CD4-positive, alpha-beta T cell (primary cell): ENCODE results near the gene BAZ2A. TPM values are rescaled to one million over a fixed set of nuclear protein-coding genes. Genes with fewer than 3 reads are reported as not detected.
"Not testable (repeated sequence)": the region's sequence is repeated elsewhere in the genome, so short reads cannot be mapped to it uniquely, and the experiment has no call there.

ENCODE experiments used
- ATAC-seq: fragments of 200-7000 bp; cut with Tn5 transposase; one replicate; pipeline ENCODE4 v1.10.0; 2022; ENCODE audit warnings: mild to moderate bottlenecking; ENCODE audit not compliant: poor library complexity
- CTCF ChIA-PET: fragments of 350-600 bp; sonication (Branson Sonifier 250); formaldehyde crosslinking; loops from one replicate; lab custom pipeline; 2021; ENCODE audit warnings: antibody characterized with exemption, inconsistent platforms; lab: Charles Lee
- POLR2A ChIA-PET: fragments of 350-600 bp; sonication (Branson Sonifier 250); formaldehyde crosslinking; loops from one replicate; lab custom pipeline; 2021; ENCODE audit warnings: antibody characterized with exemption, inconsistent platforms; lab: Charles Lee
- DNase-seq, 14 experiments: peaks; one replicate each; pipeline ENCODE4 v3.0.0-alpha.2; 2013 to 2020; ENCODE audit warnings: mixed read lengths in 2 of 14
- H3K27ac ChIP-seq, 2 donors: one replicate each; pipeline versions ENCODE4 v1.5.1 to v1.7.0; 2013; ENCODE audit warnings: low read length in 2 of 2, low read depth in 1 of 2, mild to moderate bottlenecking in 1 of 2
- H3K27me3 ChIP-seq, 2 experiments: 1 replicate in 1 of 2; 2 replicates in 1 of 2; pipeline versions ENCODE4 v1.6.1 to v1.7.0; 2013; ENCODE audit warnings: low read length in 2 of 2, control low read depth in 1 of 2, mild to moderate bottlenecking in 1 of 2, moderate library complexity in 1 of 2; ENCODE audit not compliant: insufficient read depth in 2 of 2, control insufficient read depth in 1 of 2
- H3K36me3 ChIP-seq: one replicate; pipeline ENCODE4 v1.6.1; 2013; ENCODE audit warnings: low read length, control low read depth; ENCODE audit not compliant: insufficient read depth
- H3K4me1 ChIP-seq: one replicate; pipeline ENCODE4 v1.6.1; 2013; ENCODE audit warnings: low read length, control low read depth; ENCODE audit not compliant: insufficient read depth
- H3K4me3 ChIP-seq: one replicate; pipeline ENCODE4 v1.5.1; 2013; ENCODE audit warnings: mild to moderate bottlenecking, low read length, moderate library complexity
- H3K9me3 ChIP-seq, 2 experiments: 1 replicate in 1 of 2; 2 replicates in 1 of 2; pipeline versions ENCODE4 v1.6.1 to v1.7.0; 2013; ENCODE audit warnings: low read length in 2 of 2, mild to moderate bottlenecking in 2 of 2, control low read depth in 1 of 2, moderate library complexity in 1 of 2; ENCODE audit not compliant: control insufficient read depth in 1 of 2, insufficient read depth in 1 of 2
- H3K27ac Mint-ChIP-seq: one replicate; pipeline ENCODE4 v1.8.0; 2020; ENCODE audit warnings: mixed read lengths
- H3K27me3 Mint-ChIP-seq: one replicate; pipeline ENCODE4 v1.8.0; 2021; ENCODE audit warnings: mixed read lengths
- H3K36me3 Mint-ChIP-seq: one replicate; pipeline ENCODE4 v1.8.0; 2021; ENCODE audit warnings: low read depth, mixed read lengths
- H3K4me1 Mint-ChIP-seq: one replicate; pipeline ENCODE4 v1.8.0; 2021; ENCODE audit warnings: low read depth, mixed read lengths
- H3K4me3 Mint-ChIP-seq: one replicate; pipeline ENCODE4 v1.8.0; 2020; ENCODE audit warnings: mild to moderate bottlenecking, mixed read lengths
- H3K9me3 Mint-ChIP-seq: one replicate; pipeline ENCODE4 v1.8.0; 2020; ENCODE audit warnings: mixed read lengths
- intact Hi-C, 2 experiments: fragments of 100-400 bp; cut with DNase I in 1 of 2; cut with micrococcal nuclease in 1 of 2; formaldehyde crosslinking; loops; one replicate each; pipeline versions ENCODE4 v1.15.1 to v1.9.0; 2023 to 2025; cut with DNase I, micrococcal nuclease
- total RNA-seq, 174 experiments: library from RNA in 2 of 174; stranded (reverse) in 2 of 174; gene quantifications; one replicate each; pipeline ENCODE4 v1.2.3 and lab custom pipeline; 2021 to 2026
- TF ChIP-seq, protein P1 (sequence below): fragments of 200-600 bp; IDR thresholded peaks from one replicate; pipeline ENCODE4 v1.8.0; 2022; ENCODE audit warnings: antibody characterized with exemption, mild to moderate bottlenecking

The BAZ2A gene
- total RNA-seq, 2 experiments from 2014 or later = 207 to 211 TPM

DNA sequence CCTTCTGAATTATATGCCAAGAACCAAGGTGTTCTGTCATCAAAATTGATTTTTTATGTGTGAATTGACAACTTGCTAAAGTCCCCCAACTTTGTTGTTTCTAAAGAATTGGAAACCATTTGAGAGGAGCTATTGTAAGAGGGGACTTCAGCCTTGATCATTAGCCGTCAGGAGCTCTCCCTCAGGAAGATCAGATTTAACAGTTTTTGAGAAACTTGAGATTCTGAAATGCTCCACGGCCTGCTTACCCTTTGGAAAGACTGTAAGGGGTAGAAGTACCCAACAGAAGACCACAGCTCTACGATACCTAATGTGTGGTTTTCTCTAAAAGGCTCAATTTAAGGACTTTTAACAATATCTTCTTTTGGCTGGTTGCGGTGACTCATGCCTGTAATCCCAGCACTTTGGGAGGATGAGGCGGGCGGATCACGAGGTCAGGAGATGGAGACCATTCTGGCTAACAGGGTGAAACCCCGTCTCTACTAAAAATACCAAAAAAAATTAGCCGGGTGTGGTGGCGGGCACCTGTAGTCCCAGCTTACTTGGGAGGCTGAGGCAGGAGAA, 51.1 kb downstream of the BAZ2A start:
- no peak overlapping the region for H3K4me3 Mint-ChIP-seq
- POLR2A ChIA-PET = no interaction called here
- no peaks in the 10 kb centered on the region for H3K36me3 Mint-ChIP-seq
- DNase-seq (no peak), ATAC-seq (no peak)
- H3K27ac ChIP-seq = no peak overlapping the region
- H3K4me3 ChIP-seq = no peak overlapping the region
- no peaks in the 10 kb centered on the region for H3K9me3 Mint-ChIP-seq
- no peaks in the 10 kb centered on the region for H3K9me3 ChIP-seq
- H3K4me1 ChIP-seq = peaks cover 10% of the 10 kb centered on the region
- intact Hi-C loops = no loop called here
- H3K27ac Mint-ChIP-seq = no peak overlapping the region
- no peaks in the 10 kb centered on the region for H3K36me3 ChIP-seq
- no peaks in the 10 kb centered on the region for H3K27me3 ChIP-seq
- TF ChIP-seq, protein P1, sequence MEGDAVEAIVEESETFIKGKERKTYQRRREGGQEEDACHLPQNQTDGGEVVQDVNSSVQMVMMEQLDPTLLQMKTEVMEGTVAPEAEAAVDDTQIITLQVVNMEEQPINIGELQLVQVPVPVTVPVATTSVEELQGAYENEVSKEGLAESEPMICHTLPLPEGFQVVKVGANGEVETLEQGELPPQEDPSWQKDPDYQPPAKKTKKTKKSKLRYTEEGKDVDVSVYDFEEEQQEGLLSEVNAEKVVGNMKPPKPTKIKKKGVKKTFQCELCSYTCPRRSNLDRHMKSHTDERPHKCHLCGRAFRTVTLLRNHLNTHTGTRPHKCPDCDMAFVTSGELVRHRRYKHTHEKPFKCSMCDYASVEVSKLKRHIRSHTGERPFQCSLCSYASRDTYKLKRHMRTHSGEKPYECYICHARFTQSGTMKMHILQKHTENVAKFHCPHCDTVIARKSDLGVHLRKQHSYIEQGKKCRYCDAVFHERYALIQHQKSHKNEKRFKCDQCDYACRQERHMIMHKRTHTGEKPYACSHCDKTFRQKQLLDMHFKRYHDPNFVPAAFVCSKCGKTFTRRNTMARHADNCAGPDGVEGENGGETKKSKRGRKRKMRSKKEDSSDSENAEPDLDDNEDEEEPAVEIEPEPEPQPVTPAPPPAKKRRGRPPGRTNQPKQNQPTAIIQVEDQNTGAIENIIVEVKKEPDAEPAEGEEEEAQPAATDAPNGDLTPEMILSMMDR = no peak
- no peaks in the 10 kb centered on the region for H3K27me3 Mint-ChIP-seq
- peaks cover 16% of the 10 kb centered on the region for H3K4me1 Mint-ChIP-seq
- CTCF ChIA-PET = interaction anchor here (1.3 kb wide), 1 partner anchor 66 kb away, joined by 3 read pairs; no protein-coding TSS in a partner anchor

DNA sequence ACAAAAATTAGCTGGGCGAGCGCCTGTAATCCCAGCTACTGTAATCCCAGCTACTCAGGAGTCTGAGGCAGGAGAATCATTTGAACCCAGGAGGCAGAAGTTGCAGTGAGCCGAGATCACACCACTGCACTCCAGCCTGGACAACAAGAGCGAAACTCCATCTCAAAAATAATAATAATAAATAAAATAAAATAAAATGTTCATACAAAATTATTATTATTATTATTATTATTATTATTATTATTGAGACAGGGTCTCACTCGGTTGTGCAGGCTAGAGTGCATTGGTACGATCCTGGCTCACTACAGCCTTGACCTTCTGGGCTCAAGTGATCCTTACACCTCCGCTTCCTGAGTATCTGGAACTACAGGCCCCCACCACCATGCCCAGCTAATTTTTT, 52.9 kb downstream of the BAZ2A start:
- H3K4me3 Mint-ChIP-seq, H3K9me3 ChIP-seq, DNase-seq, H3K4me3 ChIP-seq, H3K27ac Mint-ChIP-seq, H3K9me3 Mint-ChIP-seq, H3K27me3 Mint-ChIP-seq, ATAC-seq, H3K27me3 ChIP-seq, CTCF ChIA-PET, H3K36me3 ChIP-seq, H3K27ac ChIP-seq, POLR2A ChIA-PET, intact Hi-C loops, H3K36me3 Mint-ChIP-seq: not testable (repeated sequence)
- H3K4me1 Mint-ChIP-seq = peaks cover 14% of the 10 kb centered on the region
- H3K4me1 ChIP-seq = peaks cover 15% of the 10 kb centered on the region

DNA sequence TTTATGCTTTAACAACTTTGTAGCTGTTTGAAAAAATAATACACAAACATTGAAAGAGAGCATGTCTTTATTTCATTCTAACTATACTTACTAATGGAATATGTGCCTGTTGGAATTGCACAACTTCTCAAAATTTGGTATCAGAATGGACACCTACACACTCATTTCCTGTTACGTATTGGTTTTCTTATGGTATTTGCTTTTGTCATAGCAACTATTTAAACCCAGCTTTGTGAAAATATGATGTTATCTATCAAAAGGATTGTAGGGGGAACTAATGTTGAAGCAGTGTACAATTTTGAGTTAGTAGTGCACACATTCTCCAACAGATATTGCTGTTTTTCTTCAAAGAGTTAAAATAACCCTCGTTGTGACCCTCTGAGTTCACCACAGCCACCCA, 55.9 kb downstream of the BAZ2A start:
- Histone ChIP-seq H3K36me3 (no peaks in the 10 kb centered on the region), H3K4me3 (no peak overlapping the region), H3K4me1 (peaks cover 27% of the 10 kb centered on the region), H3K27me3 (no peaks in the 10 kb centered on the region), H3K9me3 (no peaks in the 10 kb centered on the region), H3K27ac (no peak overlapping the region)
- Mint-ChIP-seq H3K27me3 (no peaks in the 10 kb centered on the region), H3K4me3 (no peak overlapping the region), H3K4me1 (peaks cover 23% of the 10 kb centered on the region), H3K27ac (no peak overlapping the region), H3K36me3 (no peaks in the 10 kb centered on the region), H3K9me3 (no peaks in the 10 kb centered on the region)
- ChIA-PET POLR2A (no interaction called here), CTCF (interaction anchor here (1.3 to 2.0 kb wide), 3 partner anchors 50 to 62 kb away, joined by 4 to 13 read pairs (median 7); no protein-coding TSS in a partner anchor)
- ATAC-seq = no peak
- DNase-seq = no peak
- TF ChIP-seq, protein P1 = no peak
- intact Hi-C loops = no loop called here

DNA sequence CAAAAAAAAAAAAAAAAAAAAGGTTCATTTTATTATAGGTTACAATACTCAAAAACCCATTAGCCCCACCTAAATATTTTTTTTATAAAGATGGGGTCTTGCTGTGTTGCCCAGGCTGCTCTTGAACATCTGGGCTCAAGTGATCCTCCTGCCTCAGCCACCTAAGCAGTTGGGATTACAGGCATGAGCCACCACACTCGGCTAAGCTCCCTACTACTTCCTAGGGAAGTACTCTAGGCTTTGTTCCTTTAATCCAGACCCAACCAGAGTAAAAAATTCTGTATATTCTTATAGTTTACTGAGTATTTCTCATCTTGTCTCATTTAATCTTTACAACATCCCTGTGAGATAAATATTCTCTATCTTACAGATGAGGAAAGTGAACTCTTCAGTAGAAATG, 57.8 kb downstream of the BAZ2A start:
- H3K4me1 ChIP-seq = peaks cover 29% of the 10 kb centered on the region
- H3K36me3 Mint-ChIP-seq = no peaks in the 10 kb centered on the region
- ATAC-seq (no peak), DNase-seq (no peak)
- intact Hi-C loops = no loop called here
- no peak overlapping the region for H3K27ac ChIP-seq
- no peak overlapping the region for H3K27ac Mint-ChIP-seq
- H3K4me3 Mint-ChIP-seq = no peak overlapping the region
- H3K36me3 ChIP-seq = no peaks in the 10 kb centered on the region
- ChIA-PET CTCF (interaction anchor here (1.0 to 1.6 kb wide), 2 partner anchors 59 to 64 kb away, joined by 3 to 8 read pairs; no protein-coding TSS in a partner anchor), POLR2A (no interaction called here)
- H3K9me3 ChIP-seq = no peaks in the 10 kb centered on the region
- H3K27me3 ChIP-seq = no peaks in the 10 kb centered on the region
- TF ChIP-seq, protein P1 = no peak
- H3K27me3 Mint-ChIP-seq = no peaks in the 10 kb centered on the region
- no peak overlapping the region for H3K4me3 ChIP-seq
- peaks cover 26% of the 10 kb centered on the region for H3K4me1 Mint-ChIP-seq
- H3K9me3 Mint-ChIP-seq = no peaks in the 10 kb centered on the region
